PC-9 (cell line): ENCODE data around the gene SRGAP1.

Source experiments
- CTCF ChIP-seq: fragments of 200-600 bp; sonication (generic); conservative IDR thresholded peaks from 2 replicates; pipeline ENCODE4 v1.6.1; 2017; ENCODE audit warnings: mixed run types, antibody characterized with exemption, mild to moderate bottlenecking, moderate library complexity
- EZH2 ChIP-seq: fragments of 200-600 bp; sonication (generic); IDR thresholded peaks from 2 replicates; pipeline ENCODE4 v1.8.0; 2017; ENCODE audit warnings: antibody characterized with exemption, low read depth

- TF ChIP-seq CTCF (no peak), EZH2 (no peak)
These were observed 21.5 kb upstream of the SRGAP1 start for GRCh38 chr12:63823040-63823439.
